Thoracic aorta (tissue), 2 donors: ENCODE measurements around the gene PRKD1. TPM values are rescaled to one million over a fixed set of nuclear protein-coding genes. Genes with fewer than 3 reads are reported as not detected.

Experiments used
- ATAC-seq: fragments of 150-250 bp; one replicate; pipeline ENCODE4 v1.8.0; 2017; ENCODE audit warnings: low read depth; ENCODE audit not compliant: insufficient number of reproducible peaks, low FRiP score
- DNase-seq: peaks from one replicate; pipeline ENCODE4 v3.0.0-alpha.2; 2020; ENCODE audit warnings: low spot score
- H3K27ac ChIP-seq, 2 donors: fragments of 200-600 bp; sonication (generic); 1 replicate in 1 of 2; 2 replicates in 1 of 2; pipeline ENCODE4 v1.5.1; 2016; ENCODE audit warnings: mild to moderate bottlenecking in 2 of 2, moderate library complexity in 2 of 2
- H3K27me3 ChIP-seq: fragments of 200-600 bp; sonication (generic); replicated peaks from 2 replicates; pipeline ENCODE4 v1.6.0; 2016; ENCODE audit warnings: mild to moderate bottlenecking; ENCODE audit not compliant: insufficient read depth
- H3K36me3 ChIP-seq: fragments of 200-600 bp; sonication (generic); one replicate; pipeline ENCODE4 v1.5.1; 2016
- H3K4me1 ChIP-seq, 2 donors: fragments of 200-600 bp; sonication (generic); 1 replicate in 1 of 2; 2 replicates in 1 of 2; pipeline versions ENCODE4 v1.5.1 to v1.6.0; 2016; ENCODE audit warnings: low read depth in 2 of 2, mild to moderate bottlenecking in 1 of 2; ENCODE audit not compliant: control insufficient read depth in 1 of 2
- H3K4me3 ChIP-seq: fragments of 200-600 bp; sonication (generic); 2 replicates; pipeline ENCODE4 v1.5.1; 2016; ENCODE audit warnings: mild to moderate bottlenecking
- H3K9me3 ChIP-seq: fragments of 200-600 bp; sonication (generic); 2 replicates; pipeline ENCODE4 v1.5.1; 2016
- total RNA-seq, 2 donors: library from RNA; depleted of rRNA; stranded (reverse); fragments of >200 nt; gene quantifications; one replicate each; pipeline versions ENCODE4 v1.1.0 to v1.2.3, GENCODE V29; 2016
- TF ChIP-seq, protein P1 (sequence below): fragments of 200-600 bp; sonication (generic); IDR thresholded peaks from one replicate; pipeline ENCODE4 v1.5.1; 2019; ENCODE audit warnings: antibody characterized with exemption

Gene PRKD1
- 10 to 100 TPM; 34.0 to 38.4 TPM for total RNA-seq

DNA sequence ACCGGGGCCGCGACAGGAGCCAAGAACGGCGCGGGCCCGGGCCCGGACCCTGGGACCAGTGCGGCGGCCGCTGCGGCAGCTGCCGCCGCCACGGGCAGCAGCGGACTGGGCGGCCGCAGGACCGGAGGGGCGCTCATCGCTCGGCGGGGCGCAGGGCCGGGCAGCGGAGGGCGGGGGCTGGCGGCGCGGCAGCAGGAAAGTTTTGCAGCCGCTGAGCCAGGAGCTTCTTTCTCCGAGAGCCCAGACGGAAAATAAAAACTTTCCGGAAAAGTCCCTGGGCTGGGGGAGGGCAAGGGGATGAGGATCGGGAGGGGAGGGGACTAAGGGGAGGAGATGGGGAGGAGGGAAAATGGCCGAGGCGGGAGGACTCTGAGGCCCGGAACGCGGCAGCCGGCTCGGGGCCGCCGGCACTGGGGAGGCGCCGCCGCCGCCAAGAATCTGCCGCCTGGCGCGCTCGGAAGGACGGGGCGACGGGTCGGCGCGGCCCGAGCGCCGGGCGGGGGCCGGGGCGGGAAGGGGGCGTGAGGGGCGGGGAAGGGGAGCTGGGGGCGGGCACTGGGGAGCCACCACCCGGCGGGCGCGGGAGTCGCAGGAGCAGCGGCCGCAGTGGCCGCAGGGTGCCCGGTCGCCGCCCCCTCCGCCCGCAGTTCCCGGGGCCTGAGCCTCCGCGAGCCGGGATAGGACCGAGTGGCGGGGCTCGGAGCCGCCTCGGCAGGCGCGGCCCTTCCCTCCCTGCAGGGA is at the start of gene PRKD1:
Gene PRKD1, minus strand, starts transcription at position 472 of the 741 bp plus-strand sequence.
- H3K27ac ChIP-seq: peak within 1 kb of the TSS; percentile 78 to 82
- no peaks in the 10 kb centered on the region for H3K9me3 ChIP-seq
- DNase-seq: no peak
- H3K36me3 ChIP-seq: no peaks in the 10 kb centered on the region
- peak; percentile 69 for ATAC-seq
- TF ChIP-seq, protein P1, sequence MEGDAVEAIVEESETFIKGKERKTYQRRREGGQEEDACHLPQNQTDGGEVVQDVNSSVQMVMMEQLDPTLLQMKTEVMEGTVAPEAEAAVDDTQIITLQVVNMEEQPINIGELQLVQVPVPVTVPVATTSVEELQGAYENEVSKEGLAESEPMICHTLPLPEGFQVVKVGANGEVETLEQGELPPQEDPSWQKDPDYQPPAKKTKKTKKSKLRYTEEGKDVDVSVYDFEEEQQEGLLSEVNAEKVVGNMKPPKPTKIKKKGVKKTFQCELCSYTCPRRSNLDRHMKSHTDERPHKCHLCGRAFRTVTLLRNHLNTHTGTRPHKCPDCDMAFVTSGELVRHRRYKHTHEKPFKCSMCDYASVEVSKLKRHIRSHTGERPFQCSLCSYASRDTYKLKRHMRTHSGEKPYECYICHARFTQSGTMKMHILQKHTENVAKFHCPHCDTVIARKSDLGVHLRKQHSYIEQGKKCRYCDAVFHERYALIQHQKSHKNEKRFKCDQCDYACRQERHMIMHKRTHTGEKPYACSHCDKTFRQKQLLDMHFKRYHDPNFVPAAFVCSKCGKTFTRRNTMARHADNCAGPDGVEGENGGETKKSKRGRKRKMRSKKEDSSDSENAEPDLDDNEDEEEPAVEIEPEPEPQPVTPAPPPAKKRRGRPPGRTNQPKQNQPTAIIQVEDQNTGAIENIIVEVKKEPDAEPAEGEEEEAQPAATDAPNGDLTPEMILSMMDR: peak; percentile 29
- H3K4me3 ChIP-seq: peak within 1 kb of the TSS; percentile 76
- H3K4me1 ChIP-seq: peaks cover 14 to 35% of the 10 kb centered on the region in 2 donors
- H3K27me3 ChIP-seq: no peaks in the 10 kb centered on the region

DNA sequence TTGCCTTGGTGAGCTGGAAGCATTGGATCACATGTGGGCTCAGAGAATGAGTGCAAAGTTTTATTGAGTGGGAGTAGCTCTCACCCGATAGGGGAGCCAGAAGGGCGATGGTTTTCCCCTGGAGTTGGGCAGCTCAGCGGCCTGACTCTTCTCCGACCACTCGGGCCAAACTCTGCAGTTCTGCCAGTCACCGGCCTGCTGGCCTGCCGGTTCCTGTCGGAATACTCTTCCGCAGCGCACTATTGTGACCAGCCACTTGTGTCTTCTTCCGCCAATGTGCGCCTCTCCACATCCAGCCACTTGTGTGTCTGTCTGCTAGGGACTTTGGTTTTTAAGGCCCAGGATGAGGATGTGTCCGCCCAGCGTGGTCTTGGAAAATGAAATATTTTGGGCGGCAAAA is 43.5 kb upstream of the PRKD1 start:
- DNase-seq: no peak
- no peak for ATAC-seq
- TF ChIP-seq, protein P1: no peak
- Histone ChIP-seq H3K27me3 (no peaks in the 10 kb centered on the region), H3K4me1 (no peaks in the 10 kb centered on the region), H3K36me3 (no peaks in the 10 kb centered on the region), H3K4me3 (no peak overlapping the region), H3K9me3 (no peaks in the 10 kb centered on the region), H3K27ac (no peak overlapping the region)

DNA sequence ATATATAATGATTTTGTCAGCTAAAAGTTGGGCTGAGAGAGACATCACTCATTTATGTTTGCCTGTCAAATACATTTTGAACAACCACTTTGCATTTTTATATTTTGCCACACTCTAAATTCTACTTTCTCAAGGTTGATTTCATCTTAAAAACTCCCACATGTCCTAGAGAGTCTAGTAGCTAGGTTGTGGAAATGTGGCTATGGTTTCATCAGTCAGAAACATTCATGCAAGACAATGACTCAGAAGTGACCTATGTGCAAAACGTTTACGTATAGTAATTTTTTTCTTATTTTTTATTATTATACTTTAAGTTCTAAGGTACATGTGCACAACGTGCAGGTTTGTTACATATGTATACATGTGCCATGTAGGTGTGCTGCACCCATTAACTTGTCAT is 27.4 kb upstream of the PRKD1 start:
- no peak overlapping the region for H3K27ac ChIP-seq
- no peak overlapping the region for H3K4me3 ChIP-seq
- TF ChIP-seq, protein P1: no peak
- ATAC-seq (no peak), DNase-seq (no peak)
- no peaks in the 10 kb centered on the region for H3K4me1 ChIP-seq
- no peaks in the 10 kb centered on the region for H3K27me3 ChIP-seq
- no peaks in the 10 kb centered on the region for H3K9me3 ChIP-seq
- no peaks in the 10 kb centered on the region for H3K36me3 ChIP-seq

DNA sequence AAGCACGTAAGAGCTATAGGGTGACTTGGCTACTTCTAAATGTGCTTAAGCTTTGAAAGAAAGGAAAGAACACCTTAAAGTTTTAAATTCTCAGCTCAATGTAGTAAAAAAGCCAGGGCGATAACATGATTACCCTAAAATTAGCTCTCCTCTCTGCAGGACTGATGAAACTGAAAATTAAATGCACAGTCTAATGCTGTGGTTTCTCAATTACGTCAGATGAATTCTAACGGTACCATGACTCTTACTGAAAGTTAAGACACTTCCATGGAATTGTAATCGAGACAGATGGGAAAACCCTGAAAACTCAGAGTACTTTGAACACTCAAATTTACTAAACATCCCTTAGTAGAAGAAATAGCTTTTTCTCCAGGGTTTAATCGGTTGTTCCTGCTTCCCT is 25.9 kb upstream of the PRKD1 start:
- Histone ChIP-seq H3K36me3 (no peaks in the 10 kb centered on the region), H3K27me3 (no peaks in the 10 kb centered on the region), H3K9me3 (no peaks in the 10 kb centered on the region), H3K4me3 (no peak overlapping the region), H3K27ac (no peak overlapping the region), H3K4me1 (no peaks in the 10 kb centered on the region)
- DNase-seq (no peak), ATAC-seq (no peak)
- TF ChIP-seq, protein P1: no peak

DNA sequence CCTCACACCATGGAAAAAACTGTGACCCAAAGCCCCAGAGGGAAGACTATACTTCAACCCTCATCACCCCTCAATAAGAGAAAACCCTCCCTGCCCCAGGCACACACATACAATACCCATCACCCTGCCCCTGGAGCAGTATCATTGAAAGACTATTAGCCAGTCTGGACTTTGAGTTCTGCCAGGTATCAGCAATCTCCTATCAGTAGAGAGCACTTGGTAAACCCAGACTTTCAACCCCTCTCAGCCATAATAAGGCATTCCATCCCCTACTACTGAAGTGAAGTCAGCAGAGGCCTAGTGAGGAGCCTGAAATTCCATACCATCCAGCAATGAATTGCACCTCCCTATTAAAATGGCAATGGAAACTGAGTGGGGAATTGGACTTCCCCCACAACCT is 16.4 kb upstream of the PRKD1 start:
- Histone ChIP-seq H3K9me3 (peaks cover 3% of the 10 kb centered on the region), H3K27me3 (no peaks in the 10 kb centered on the region)

More for the DNA sequence above, 16.4 kb upstream of the PRKD1 start:
- DNase-seq (no peak), ATAC-seq (no peak)
- H3K36me3 ChIP-seq: no peaks in the 10 kb centered on the region
- TF ChIP-seq, protein P1: no peak
- H3K4me3 ChIP-seq: no peak overlapping the region
- H3K27ac ChIP-seq: no peak overlapping the region
- H3K4me1 ChIP-seq: no peaks in the 10 kb centered on the region
